ENCODE data around the gene GABRR2.
A peak's percentile ranks its signal among the peaks of the same experiment; 100 is the strongest.

The GABRR2 gene

DNA sequence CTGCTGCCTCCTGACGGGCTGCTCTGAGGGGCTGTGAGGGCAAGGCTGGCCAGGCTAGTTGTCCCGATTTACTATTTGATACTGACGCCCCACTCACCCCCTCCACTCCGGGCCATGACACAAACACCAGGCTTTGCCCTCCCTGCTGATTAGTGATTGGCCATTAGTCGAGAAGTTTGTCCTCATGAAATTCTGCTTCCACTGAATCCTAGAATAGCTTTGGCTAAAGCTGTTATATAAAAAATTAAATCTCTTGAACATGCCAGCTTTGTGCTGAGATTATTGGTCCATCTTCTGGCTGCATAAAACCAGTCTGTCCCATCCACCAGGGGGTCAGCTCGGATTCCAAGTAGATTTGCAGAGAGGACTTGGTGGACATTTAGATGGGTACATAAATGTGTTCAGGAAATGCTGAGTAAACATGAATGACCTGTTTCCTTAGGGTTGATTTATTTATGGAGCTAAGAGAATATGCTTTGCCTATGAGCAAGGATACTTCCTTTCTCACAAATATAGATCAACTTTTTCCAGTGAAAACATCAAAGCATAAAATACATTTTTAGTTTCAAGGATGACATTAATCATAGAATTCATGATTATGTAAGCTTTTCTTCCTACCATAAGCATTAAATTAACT, at the start of gene GABRR2:
TSS of gene GABRR2 (minus strand) at position 51 of the 637 bp plus-strand sequence. CDS start 134 bp downstream, outside the sequence.
- no peak for DNase-seq

- no peak for DNase-seq
These were observed 49.5 kb upstream of the GABRR2 start for GRCh38 chr6:89364586-89364985.

DNA sequence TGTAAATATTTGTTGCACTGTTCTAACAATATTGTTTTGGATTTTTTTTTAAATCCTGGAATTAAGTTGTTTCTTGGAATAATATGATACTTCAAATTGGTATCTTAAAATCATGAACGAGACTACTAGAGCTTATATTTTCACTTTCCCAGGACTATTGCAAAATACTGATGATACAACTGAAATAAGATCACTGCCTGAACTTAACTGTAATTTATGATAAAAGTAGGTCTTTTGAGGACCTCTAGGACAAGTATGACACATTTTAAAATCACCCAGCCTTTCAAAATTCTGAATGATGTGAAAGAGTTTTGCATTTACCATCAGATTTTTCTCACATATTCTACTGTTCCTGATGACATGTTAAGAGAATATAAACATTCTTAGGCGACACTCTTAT, 46.1 kb upstream of the GABRR2 start:
- DNase-seq = no peak

DNA sequence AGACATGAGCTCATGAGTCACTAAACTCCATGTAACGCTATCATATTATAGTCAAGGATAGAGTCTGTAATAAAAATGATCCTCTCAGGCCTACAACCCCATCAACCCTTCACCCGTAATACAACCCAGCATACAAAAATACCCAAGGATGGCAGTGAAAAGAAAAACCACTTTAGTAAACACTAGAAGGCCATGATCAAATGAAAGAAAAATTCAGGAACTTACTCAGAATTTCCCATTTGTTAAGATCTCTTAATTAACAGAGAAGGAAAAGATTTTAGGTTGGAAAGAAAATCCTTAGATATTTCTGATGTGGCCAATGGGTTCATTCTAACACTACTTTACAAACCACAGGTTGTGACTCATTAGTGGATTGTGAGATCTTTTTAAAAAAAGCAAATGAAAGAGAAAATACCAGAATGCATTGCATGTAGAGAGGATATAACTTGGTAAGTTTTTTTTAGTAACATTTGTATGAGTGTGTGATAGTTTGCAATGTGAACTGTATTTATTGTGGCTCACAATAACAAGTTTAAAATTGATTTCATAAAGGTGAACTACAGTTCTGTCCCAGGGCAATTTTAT, 45.4 kb upstream of the GABRR2 start:
- no peak for DNase-seq

DNA sequence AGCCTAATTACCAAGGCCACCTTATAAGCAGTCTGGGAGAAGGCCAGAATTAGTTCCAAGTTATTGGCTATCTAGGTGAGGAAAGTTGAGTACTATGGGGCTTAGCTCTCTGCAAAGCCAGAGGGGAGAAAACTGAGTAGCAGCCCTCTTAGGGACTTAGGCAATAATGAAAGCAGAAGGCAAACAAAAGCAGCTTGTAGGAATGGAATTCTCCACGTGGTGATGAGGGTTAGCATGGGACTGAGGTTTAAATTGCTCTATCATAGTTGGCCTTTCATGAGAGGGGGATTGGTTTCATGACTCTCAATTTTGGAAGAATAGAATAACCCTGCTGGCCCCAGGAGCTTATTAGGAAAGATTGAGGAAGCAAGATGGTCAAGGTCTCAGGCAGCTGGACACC, 44.5 kb upstream of the GABRR2 start:
- DNase-seq = no peak

- no peak for DNase-seq
These were observed 42.3 kb upstream of the GABRR2 start for GRCh38 chr6:89357390-89357789.

- DNase-seq = no peak
These were observed 41.6 kb upstream of the GABRR2 start for GRCh38 chr6:89356642-89357170.

GRCh38 chr6:89355511-89356194, 40.6 kb upstream of the GABRR2 start:
- no peak for DNase-seq

GRCh38 chr6:89353702-89354392, 38.7 kb upstream of the GABRR2 start:
- DNase-seq = no peak

GRCh38 chr6:89353118-89353556, 38.0 kb upstream of the GABRR2 start:
- DNase-seq = no peak

DNA sequence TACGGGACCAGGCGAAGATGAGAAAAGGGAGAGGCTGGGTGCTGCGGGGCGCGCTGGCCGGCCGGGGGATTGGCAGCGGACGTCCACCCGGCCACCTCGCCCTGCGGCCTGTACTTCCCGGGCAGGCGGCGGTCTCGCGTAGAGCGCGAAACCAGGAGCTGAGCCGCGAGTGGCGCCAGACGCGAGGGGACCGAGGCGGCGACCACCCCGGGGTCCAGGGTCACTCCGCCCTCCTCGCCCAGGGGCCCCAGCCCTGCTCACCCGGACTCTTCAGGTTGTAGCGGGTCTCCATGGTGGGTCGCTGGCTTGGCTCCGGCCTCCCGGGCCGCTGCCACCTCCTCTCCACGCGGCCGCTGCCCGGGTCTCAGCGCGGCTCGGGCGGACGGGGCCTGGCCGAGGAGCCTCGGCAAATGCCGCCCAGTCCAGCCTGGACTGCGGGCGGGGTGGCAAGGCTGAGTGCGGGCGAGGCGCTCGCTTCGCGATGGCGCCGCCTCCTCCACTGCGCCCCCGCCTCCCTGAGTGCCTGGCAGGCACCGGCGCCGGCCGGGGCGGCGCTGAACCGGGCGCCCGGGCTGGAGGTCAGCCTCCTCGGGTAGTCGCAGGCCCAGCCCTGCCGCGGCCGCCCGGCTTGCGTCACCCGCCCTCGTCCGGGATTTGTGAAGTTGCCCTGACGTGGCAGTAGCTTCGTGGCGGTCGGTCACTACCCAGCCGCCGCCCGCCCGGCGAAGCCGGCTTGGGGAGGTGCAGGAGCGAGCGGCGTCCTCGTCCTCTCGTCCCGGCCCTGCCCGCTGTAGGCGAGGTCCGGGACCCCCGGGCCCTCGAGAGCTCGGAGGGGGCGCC, 37.4 kb upstream of the GABRR2 start, which contains the start of gene UBE2J1:
TSS of gene UBE2J1 (minus strand) at position 445 of the 840 bp plus-strand sequence. CDS start at position 292, 153 bp downstream.
- DNase-seq = peak; percentile 26

DNA sequence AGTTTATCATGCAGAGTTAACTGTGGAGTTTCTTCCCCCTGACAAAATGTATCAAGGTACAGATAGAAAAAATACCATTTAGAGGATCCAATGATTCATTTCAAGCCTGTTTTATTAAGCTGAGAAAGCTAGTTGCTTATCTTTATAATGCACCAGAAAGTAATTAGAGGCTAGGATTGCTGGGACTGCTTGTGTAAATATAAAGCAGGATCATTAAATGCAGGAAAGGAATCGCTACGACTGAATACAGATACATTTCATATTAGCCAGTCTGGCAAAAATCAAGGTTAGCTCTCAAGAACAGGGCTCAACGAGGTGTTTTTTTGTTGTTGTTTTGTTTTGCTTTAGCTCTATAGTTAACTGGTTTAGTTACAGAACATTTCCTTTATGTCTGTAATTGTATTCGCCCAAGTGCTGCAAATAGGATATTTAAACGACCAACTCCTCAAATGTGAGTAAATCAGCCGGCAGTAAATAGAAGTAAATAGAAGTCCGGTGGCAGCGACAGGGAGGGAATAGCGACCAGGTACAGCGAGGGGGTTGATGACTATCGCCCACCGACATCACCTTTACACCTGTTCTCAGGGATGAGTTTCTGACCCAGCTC, 36.7 kb upstream of the GABRR2 start:
- no peak for DNase-seq

GRCh38 chr6:89350281-89350966, 35.3 kb upstream of the GABRR2 start:
- no peak for DNase-seq

DNA sequence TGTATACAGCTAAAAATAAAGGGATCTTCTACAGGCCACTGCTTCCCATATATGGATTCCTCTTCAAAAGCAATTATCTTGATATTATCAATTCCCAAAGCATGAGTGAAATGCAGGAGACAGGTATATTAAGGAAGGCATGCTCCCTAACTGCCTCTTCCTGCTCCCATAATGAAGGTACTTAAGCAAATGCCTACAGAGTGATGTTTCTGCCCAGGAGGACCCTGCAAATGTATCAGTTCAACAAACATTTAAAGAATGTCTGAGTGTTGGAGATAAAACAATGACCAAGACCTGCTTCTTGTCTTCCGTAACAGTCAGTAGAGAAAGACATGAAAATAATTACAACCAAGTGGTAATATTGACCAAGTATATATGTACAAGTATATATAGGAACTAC, 33.3 kb upstream of the GABRR2 start:
- DNase-seq = no peak

DNA sequence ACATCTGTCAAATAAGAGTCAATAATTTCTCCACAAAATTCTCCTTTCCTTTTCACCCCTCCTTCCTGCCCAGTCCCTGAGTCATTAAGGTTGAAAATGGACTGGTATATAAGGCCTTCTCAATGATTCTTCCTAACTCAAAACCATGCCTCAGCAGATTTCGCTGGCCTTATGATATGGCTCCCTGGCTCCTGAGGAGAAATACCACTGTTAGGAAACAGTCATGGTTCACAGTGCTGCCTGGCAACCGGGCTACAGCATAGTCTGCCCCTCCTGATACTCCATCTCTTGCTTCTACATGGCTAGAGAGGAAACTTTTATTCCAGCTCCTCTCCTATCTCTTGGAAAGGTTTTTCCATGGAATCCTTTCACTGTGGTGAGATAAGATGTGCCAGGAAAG, 32.7 kb upstream of the GABRR2 start:
- DNase-seq = no peak

DNA sequence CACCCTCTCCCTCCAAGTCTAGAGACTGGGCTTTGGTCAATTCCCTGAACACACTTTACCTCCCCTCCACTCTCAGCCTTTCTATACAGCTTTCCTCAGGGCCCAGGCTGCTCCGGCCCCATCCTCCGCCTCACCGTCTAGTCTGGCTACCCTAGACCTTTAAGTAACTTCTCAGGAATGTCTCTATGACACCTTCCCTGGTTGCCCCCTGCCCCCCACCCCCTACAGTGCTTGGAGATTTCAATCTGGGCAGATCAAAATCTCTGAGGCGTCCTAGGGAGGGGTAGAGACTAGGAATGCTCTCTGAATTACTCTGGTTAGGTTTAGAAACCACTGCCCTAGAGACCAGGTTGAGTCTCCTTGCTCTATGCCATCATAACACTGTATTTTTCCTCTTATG, 31.3 kb upstream of the GABRR2 start:
- DNase-seq = no peak

- no peak for DNase-seq
These were observed 24.5 kb upstream of the GABRR2 start for GRCh38 chr6:89339565-89339964.

- no peak for DNase-seq
These were observed 20.1 kb upstream of the GABRR2 start for GRCh38 chr6:89335164-89335563.

DNA sequence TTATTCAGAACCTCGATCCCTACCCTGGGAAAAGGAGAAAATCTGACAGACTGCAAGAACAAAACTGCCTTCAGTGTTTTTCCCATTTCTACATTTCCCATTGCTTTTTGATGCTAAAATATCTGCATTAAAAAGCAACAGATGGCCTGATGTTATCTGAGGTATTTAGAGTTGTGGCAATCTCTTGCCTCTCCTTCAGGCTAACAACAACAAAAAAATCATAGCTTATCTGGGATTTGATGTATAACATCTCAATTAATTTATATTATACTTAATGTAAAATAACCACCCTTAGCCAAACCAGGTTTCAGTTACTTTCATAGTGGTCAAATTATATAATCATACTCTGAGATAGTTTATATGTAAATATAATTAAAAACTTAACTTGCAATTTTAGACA, 15.8 kb upstream of the GABRR2 start:
- DNase-seq = no peak

DNA sequence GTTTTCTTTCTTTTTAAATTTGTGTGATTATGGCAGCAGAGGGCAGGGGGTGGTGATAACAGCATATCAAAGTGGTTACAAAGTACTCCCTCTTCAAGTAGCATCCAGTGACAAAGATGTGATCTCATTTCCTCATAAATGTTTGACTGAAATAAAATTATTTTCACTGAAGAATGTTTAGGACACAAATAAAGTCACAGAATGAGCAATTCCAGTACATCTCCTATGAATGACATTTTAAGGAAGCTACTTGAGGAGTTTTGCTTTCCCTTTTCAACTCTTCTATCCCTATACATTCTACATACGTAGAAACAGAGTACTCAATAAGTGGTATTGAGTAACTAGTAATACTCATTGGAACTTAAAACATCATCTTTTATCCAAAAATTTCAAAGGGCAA, 13.9 kb upstream of the GABRR2 start:
- no peak for DNase-seq

DNA sequence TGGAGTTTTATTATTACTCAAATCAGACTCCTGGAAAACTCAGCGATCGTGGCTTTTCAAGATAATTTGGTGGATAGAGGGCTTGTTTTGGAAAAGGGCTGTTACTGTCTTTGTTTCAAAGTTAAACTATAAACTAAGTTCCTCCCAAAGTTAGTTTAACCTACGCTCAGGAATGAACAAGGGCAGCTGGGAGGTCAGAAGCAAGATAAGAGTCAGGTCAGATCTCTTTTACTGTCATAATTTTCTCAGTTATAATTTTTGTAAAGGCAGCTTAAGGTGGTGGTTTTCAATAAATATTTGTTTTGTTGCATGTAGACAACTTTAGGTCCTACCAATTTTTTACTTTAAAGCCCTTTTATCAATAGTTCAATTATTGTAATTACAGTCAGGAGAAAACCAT, 9.2 kb upstream of the GABRR2 start:
- no peak for DNase-seq

Data from cortex of kidney (tissue), 1 donor.